CD14-positive monocyte (primary cell): ENCODE results near the gene FAU. TPM values are rescaled to one million over a fixed set of nuclear protein-coding genes. Genes with fewer than 3 reads are reported as not detected.
A peak's percentile ranks its signal among the peaks of the same experiment; 100 is the strongest.

ENCODE experiments used
- DNase-seq, 3 donors: peaks; one replicate each; pipeline ENCODE4 v3.0.0-alpha.2; 2011 to 2022
- H2AFZ ChIP-seq: 2 replicates; pipeline ENCODE4 v1.6.0; 2012; ENCODE audit warnings: mild to moderate bottlenecking, low read depth, low read length, inconsistent platforms; ENCODE audit not compliant: insufficient read depth, poor library complexity, severe bottlenecking
- H3K27ac ChIP-seq, 2 donors: 1 replicate in 1 of 2; 2 replicates in 1 of 2; pipeline ENCODE4 v1.5.1; 2012 to 2013; ENCODE audit warnings: low read length in 2 of 2, control low read depth in 1 of 2, inconsistent platforms in 1 of 2, low read depth in 1 of 2, mild to moderate bottlenecking in 1 of 2
- H3K27me3 ChIP-seq, 2 donors: one replicate each; pipeline versions ENCODE4 v1.6.0 to v1.6.1; 2011 to 2013; ENCODE audit warnings: low read length in 2 of 2; ENCODE audit not compliant: control insufficient read depth in 2 of 2, insufficient read depth in 2 of 2
- H3K36me3 ChIP-seq, 2 donors: replicated peaks in 1 of 2; 1 replicate in 1 of 2; 2 replicates in 1 of 2; pipeline versions ENCODE4 v1.5.1 to v1.6.1; 2012 to 2013; ENCODE audit warnings: low read length in 2 of 2, control low read depth in 1 of 2, inconsistent platforms in 1 of 2, mild to moderate bottlenecking in 1 of 2; ENCODE audit not compliant: insufficient read depth in 2 of 2, control insufficient read depth in 1 of 2
- H3K4me1 ChIP-seq, 2 donors: 1 replicate in 1 of 2; 2 replicates in 1 of 2; pipeline versions ENCODE4 v1.5.1 to v1.6.1; 2012 to 2013; ENCODE audit warnings: low read length in 2 of 2, control low read depth in 1 of 2, inconsistent platforms in 1 of 2, mild to moderate bottlenecking in 1 of 2, moderate library complexity in 1 of 2; ENCODE audit not compliant: insufficient read depth in 2 of 2, control insufficient read depth in 1 of 2
- H3K4me2 ChIP-seq: replicated peaks from 2 replicates; pipeline ENCODE3; 2012; ENCODE audit warnings: low read length, moderate library complexity, mild to moderate bottlenecking; ENCODE audit not compliant: poor library complexity, severe bottlenecking; ENCODE audit errors: extremely low read depth
- H3K4me3 ChIP-seq, 3 experiments: fragments of 200-600 bp in 1 of 3; sonication (generic) in 1 of 3; replicated peaks in 1 of 3; 1 replicate in 2 of 3; 2 replicates in 1 of 3; pipeline ENCODE4 v1.5.1; 2011 to 2013; ENCODE audit warnings: low read length in 3 of 3, mild to moderate bottlenecking in 3 of 3, control low read depth in 2 of 3, low read depth in 2 of 3, inconsistent platforms in 1 of 3, moderate library complexity in 1 of 3
- H3K79me2 ChIP-seq: 2 replicates; pipeline ENCODE4 v1.6.0; 2012; ENCODE audit warnings: mild to moderate bottlenecking, control low read depth, inconsistent platforms, low read length, moderate library complexity; ENCODE audit not compliant: insufficient read depth
- H3K9ac ChIP-seq: 2 replicates; pipeline ENCODE4 v1.6.0; 2017; ENCODE audit warnings: low read length, mild to moderate bottlenecking; ENCODE audit not compliant: insufficient read depth, poor library complexity, severe bottlenecking
- H3K9me3 ChIP-seq, 2 donors: replicated peaks in 1 of 2; 1 replicate in 1 of 2; 2 replicates in 1 of 2; pipeline versions ENCODE4 v1.5.1 to v1.6.1; 2012 to 2013; ENCODE audit warnings: low read length in 2 of 2, control low read depth in 1 of 2; ENCODE audit not compliant: control insufficient read depth in 1 of 2, insufficient read depth in 1 of 2
- H4K20me1 ChIP-seq: 2 replicates; pipeline ENCODE4 v1.6.0; 2012; ENCODE audit warnings: mild to moderate bottlenecking, low read length, control low read depth, moderate library complexity; ENCODE audit not compliant: insufficient read depth
- H3K27ac Mint-ChIP-seq, 7 donors: one replicate each; pipeline ENCODE4 v1.8.0; 2020; ENCODE audit warnings: mild to moderate bottlenecking in 7 of 7, mixed read lengths in 7 of 7, moderate library complexity in 6 of 7, inconsistent platforms in 2 of 7
- H3K27me3 Mint-ChIP-seq, 3 donors: one replicate each; pipeline ENCODE4 v1.8.0; 2021 to 2022; ENCODE audit warnings: low read depth in 3 of 3, mild to moderate bottlenecking in 3 of 3, mixed read lengths in 3 of 3, moderate library complexity in 3 of 3, inconsistent platforms in 1 of 3
- H3K36me3 Mint-ChIP-seq, 2 donors: one replicate each; pipeline ENCODE4 v1.8.0; 2020; ENCODE audit warnings: mixed read lengths in 2 of 2, inconsistent platforms in 1 of 2, mild to moderate bottlenecking in 1 of 2
- H3K4me1 Mint-ChIP-seq: one replicate; pipeline ENCODE4 v1.8.0; 2020; ENCODE audit warnings: mild to moderate bottlenecking, mixed read lengths
- H3K4me3 Mint-ChIP-seq, 2 donors: one replicate each; pipeline ENCODE4 v1.8.0; 2020; ENCODE audit warnings: mild to moderate bottlenecking in 2 of 2, mixed read lengths in 2 of 2, moderate library complexity in 1 of 2
- H3K9me3 Mint-ChIP-seq, 7 donors: one replicate each; pipeline ENCODE4 v1.8.0; 2020 to 2022; ENCODE audit warnings: mixed read lengths in 7 of 7, mild to moderate bottlenecking in 6 of 7, moderate library complexity in 6 of 7, inconsistent platforms in 2 of 7
- CTCF ChIP-seq: fragments of 200-600 bp; IDR thresholded peaks from one replicate; pipeline ENCODE4 v1.8.0; 2022; ENCODE audit warnings: antibody characterized with exemption, mild to moderate bottlenecking
- WGBS: methylation state at CpG from one replicate; pipeline ENCODE4 v1.1.5; 2013; ENCODE audit warnings: missing lambda C conversion rate; ENCODE audit not compliant: insufficient coverage; 5-methylcytosine and 5-hydroxymethylcytosine counted together
- intact Hi-C, 2 donors: fragments of 100-400 bp; cut with micrococcal nuclease; formaldehyde crosslinking; loops; one replicate each; pipeline versions ENCODE4 v1.15.0 to v1.15.1; 2023
- polyA plus RNA-seq, 3 donors: library from polyadenylated mRNA; depleted of rRNA in 1 of 3; unstranded in 2 of 3; stranded (reverse) in 1 of 3; fragments of 300-500 nt in 2 of 3; fragments of >200 nt in 1 of 3; fragmentation: Illumina TruSeq in 2 of 3; gene quantifications; 1 replicate in 2 of 3; 2 replicates in 1 of 3; pipeline ENCODE4 v1.2.3, GENCODE V29; 2012 to 2021

FAU gene
- polyA plus RNA-seq, 3 donors = 668 to 818 (median 799) TPM

DNA sequence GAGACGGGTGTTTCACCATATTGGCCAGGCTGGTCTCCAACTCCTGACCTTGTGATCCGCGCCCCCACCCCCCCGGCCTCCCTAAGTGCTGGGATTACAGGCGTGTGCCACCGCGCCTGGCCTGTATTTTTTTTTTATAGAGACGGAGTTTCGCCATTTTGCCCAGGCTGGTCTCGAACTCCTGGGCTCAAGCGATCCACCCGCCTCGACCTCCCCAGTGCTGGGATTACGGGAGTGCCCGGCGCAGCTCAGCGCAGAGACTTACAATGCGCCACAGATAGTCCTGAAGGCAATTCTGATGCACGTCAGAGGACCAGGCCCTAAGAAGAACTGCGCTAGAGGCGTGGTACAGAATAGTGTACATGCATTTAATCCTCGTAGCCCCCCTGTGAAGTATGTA, 26.5 kb downstream of the FAU start:
- H3K79me2 ChIP-seq = peaks cover 23% of the 10 kb centered on the region
- peak overlapping the region; percentile 95 for H2AFZ ChIP-seq
- peak overlapping the region; percentile 82 for H3K4me2 ChIP-seq
- TF ChIP-seq CTCF = no peak
- no peaks in the 10 kb centered on the region for H3K27me3 ChIP-seq
- H3K4me3 ChIP-seq = peak overlapping the region in 1 of 3 experiments; percentile 95
- no peaks in the 10 kb centered on the region for H3K9me3 ChIP-seq
- Mint-ChIP-seq H3K27me3 (peaks cover 0 to 3% (median 0%) of the 10 kb centered on the region in 3 donors), H3K36me3 (peaks cover 8 to 10% of the 10 kb centered on the region in 2 donors), H3K27ac (peak overlapping the region; percentile 73 to 98 (median 88)), H3K9me3 (peaks cover 0 to 2% (median 0%) of the 10 kb centered on the region in 7 donors), H3K4me1 (peaks cover 15% of the 10 kb centered on the region), H3K4me3 (peak overlapping the region in 1 of 2 donors; percentile 94)
- H3K9ac ChIP-seq = peak overlapping the region; percentile 91
- intact Hi-C loops = no loop called here
- no peak for DNase-seq
- 88% methylated on average over 19 of the region's 22 CpGs for WGBS
- H3K27ac ChIP-seq = peak overlapping the region in 1 of 2 donors; percentile 88
- H3K36me3 ChIP-seq = peaks cover 6 to 7% of the 10 kb centered on the region in 2 donors
- peaks cover 4% of the 10 kb centered on the region for H4K20me1 ChIP-seq
- peaks cover 9 to 19% of the 10 kb centered on the region in 2 donors for H3K4me1 ChIP-seq

DNA sequence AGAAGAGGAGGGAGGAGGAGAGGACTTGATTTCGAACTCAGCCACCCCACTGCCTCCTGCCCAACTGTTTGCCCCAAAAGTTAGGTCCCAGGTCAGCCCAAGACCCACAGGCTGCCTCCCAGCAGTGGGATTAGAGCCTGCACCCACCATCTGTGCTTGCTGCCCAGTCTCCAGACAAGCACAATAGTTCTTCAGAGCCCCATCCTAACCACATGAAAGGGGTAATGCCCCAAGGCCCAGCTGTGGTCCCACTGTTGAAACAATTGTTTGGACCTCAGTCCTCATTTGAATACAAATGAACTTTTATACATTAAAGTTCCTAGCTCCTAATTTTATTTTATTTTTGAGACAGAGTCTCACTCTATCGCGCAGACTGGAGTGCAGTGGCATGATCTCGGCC, 31.3 kb downstream of the FAU start:
- Mint-ChIP-seq H3K36me3 (peaks cover 41 to 48% of the 10 kb centered on the region in 2 donors), H3K27me3 (peaks cover 0 to 3% (median 0%) of the 10 kb centered on the region in 3 donors), H3K27ac (no peak overlapping the region), H3K4me1 (peaks cover 3% of the 10 kb centered on the region), H3K4me3 (no peak overlapping the region), H3K9me3 (no peaks in the 10 kb centered on the region)
- Histone ChIP-seq H3K27me3 (no peaks in the 10 kb centered on the region), H2AFZ (no peak overlapping the region), H4K20me1 (no peaks in the 10 kb centered on the region), H3K36me3 (peaks cover 33 to 42% of the 10 kb centered on the region in 2 donors), H3K79me2 (peaks cover 2% of the 10 kb centered on the region), H3K27ac (no peak overlapping the region), H3K4me3 (no peak overlapping the region), H3K4me2 (no peak overlapping the region), H3K9me3 (no peaks in the 10 kb centered on the region), H3K4me1 (peaks cover 1 to 3% of the 10 kb centered on the region in 2 donors), H3K9ac (no peak overlapping the region)
- TF ChIP-seq CTCF = no peak
- WGBS = 100% methylated on average over 3 of the region's 4 CpGs
- DNase-seq = no peak
- intact Hi-C loops = no loop called here
